ENCODE measurements around the gene CACNA1D. TPM values are rescaled to one million over a fixed set of nuclear protein-coding genes. Genes with fewer than 3 reads are reported as not detected.
A peak's percentile ranks its signal among the peaks of the same experiment; 100 is the strongest.

The CACNA1D gene
- total RNA-seq, 8 experiments from 2014 or later, result 1.2 to 15.3 (median 5.9) TPM

GRCh38 chr3:53592862-53593261, 98.5 kb downstream of the CACNA1D start:
- H3K4me1 ChIP-seq (replicated peaks in 1 of 2), result no peaks in the 10 kb centered on the region
- no peak overlapping the region for H3K4me3 ChIP-seq
- H3K27ac ChIP-seq, result no peak overlapping the region
- no peak for ATAC-seq (replicated peaks in 6 of 8)
- WGBS, 10 experiments, result 0 to 86% (median 59%) methylated on average over 1 to 5 of the region's 7 CpGs; no CpG with 5 or more reads in 2 of the 10 experiments
- in situ Hi-C loops (cut with MboI; ENCODE audit: low pct_unique_long_range_greater_than_20kb in 2 of 9, low sequenced_read_pairs in 9 of 9, unreplicated experiment in 9 of 9), result no loop called here

GRCh38 chr3:53593611-53594010, 99.2 kb downstream of the CACNA1D start:
- H3K4me3 ChIP-seq, result no peak overlapping the region
- no peak overlapping the region for H3K27ac ChIP-seq
- no peaks in the 10 kb centered on the region for H3K4me1 ChIP-seq (replicated peaks in 1 of 2)
- in situ Hi-C loops (cut with MboI; ENCODE audit: low pct_unique_long_range_greater_than_20kb in 2 of 9, low sequenced_read_pairs in 9 of 9, unreplicated experiment in 9 of 9), result no loop called here
- ATAC-seq (replicated peaks in 6 of 8), result no peak
- WGBS, 10 experiments, result 0 to 59% (median 21%) methylated on average over 1 to 4 of the region's 4 CpGs; no CpG with 5 or more reads in 2 of the 10 experiments

- Histone ChIP-seq H3K4me1 (replicated peaks in 1 of 2) (no peaks in the 10 kb centered on the region), H3K27ac (no peak overlapping the region), H3K4me3 (no peak overlapping the region)
- ATAC-seq (replicated peaks in 6 of 8), result no peak
- in situ Hi-C loops (cut with MboI; ENCODE audit: low pct_unique_long_range_greater_than_20kb in 2 of 9, low sequenced_read_pairs in 9 of 9, unreplicated experiment in 9 of 9), result no loop called here
- WGBS, 10 experiments, result 0 to 100% (median 60%) methylated on average over 1 to 3 of the region's 3 CpGs; no CpG with 5 or more reads in 1 of the 10 experiments
Observed at GRCh38 chr3:53594276-53594675, 99.9 kb downstream of the CACNA1D start.

- Histone ChIP-seq H3K27ac (no peak overlapping the region), H3K4me3 (no peak overlapping the region), H3K4me1 (replicated peaks in 1 of 2) (no peaks in the 10 kb centered on the region)
- 0 to 100% (median 52%) methylated on average over 1 to 3 of the region's 3 CpGs; no CpG with 5 or more reads in 4 of the 10 experiments for WGBS, 10 experiments
- ATAC-seq (replicated peaks in 6 of 8), result no peak
- in situ Hi-C loops (cut with MboI; ENCODE audit: low pct_unique_long_range_greater_than_20kb in 2 of 9, low sequenced_read_pairs in 9 of 9, unreplicated experiment in 9 of 9), result no loop called here
Observed at GRCh38 chr3:53595660-53596059, 101.2 kb downstream of the CACNA1D start.

- Histone ChIP-seq H3K27ac (no peak overlapping the region), H3K4me3 (no peak overlapping the region), H3K4me1 (replicated peaks in 1 of 2) (no peaks in the 10 kb centered on the region)
- ATAC-seq (replicated peaks in 6 of 8), result peak in 1 of 8 experiments; percentile 19
- in situ Hi-C loops (cut with MboI; ENCODE audit: low pct_unique_long_range_greater_than_20kb in 2 of 9, low sequenced_read_pairs in 9 of 9, unreplicated experiment in 9 of 9), result no loop called here
- WGBS, 10 experiments, result 60 to 100% (median 80%) methylated on average over 1 to 4 of the region's 4 CpGs; no CpG with 5 or more reads in 6 of the 10 experiments
Observed at GRCh38 chr3:53597136-53597915, 102.9 kb downstream of the CACNA1D start.

- no peak overlapping the region for H3K4me3 ChIP-seq
- no peaks in the 10 kb centered on the region for H3K4me1 ChIP-seq (replicated peaks in 1 of 2)
- WGBS, 10 experiments, result 8 to 100% (median 59%) methylated on average over 1 to 2 of the region's 2 CpGs; no CpG with 5 or more reads in 2 of the 10 experiments
- no peak for ATAC-seq (replicated peaks in 6 of 8)
- in situ Hi-C loops (cut with MboI; ENCODE audit: low pct_unique_long_range_greater_than_20kb in 2 of 9, low sequenced_read_pairs in 9 of 9, unreplicated experiment in 9 of 9), result no loop called here
- H3K27ac ChIP-seq, result no peak overlapping the region
Observed at GRCh38 chr3:53599771-53600170, 105.4 kb downstream of the CACNA1D start.

GRCh38 chr3:53602866-53603265, 108.5 kb downstream of the CACNA1D start:
- 43 to 96% (median 82%) methylated on average over 3 to 6 of the region's 6 CpGs; no CpG with 5 or more reads in 1 of the 10 experiments for WGBS, 10 experiments
- Histone ChIP-seq H3K4me1 (replicated peaks in 1 of 2) (no peaks in the 10 kb centered on the region), H3K27ac (no peak overlapping the region), H3K4me3 (no peak overlapping the region)
- ATAC-seq (replicated peaks in 6 of 8), result no peak
- in situ Hi-C loops (cut with MboI; ENCODE audit: low pct_unique_long_range_greater_than_20kb in 2 of 9, low sequenced_read_pairs in 9 of 9, unreplicated experiment in 9 of 9), result no loop called here

GRCh38 chr3:53604232-53604631, 109.8 kb downstream of the CACNA1D start:
- in situ Hi-C loops (cut with MboI; ENCODE audit: low pct_unique_long_range_greater_than_20kb in 2 of 9, low sequenced_read_pairs in 9 of 9, unreplicated experiment in 9 of 9), result no loop called here
- Histone ChIP-seq H3K27ac (no peak overlapping the region), H3K4me1 (replicated peaks in 1 of 2) (no peaks in the 10 kb centered on the region), H3K4me3 (no peak overlapping the region)
- ATAC-seq (replicated peaks in 6 of 8), result no peak

GRCh38 chr3:53606793-53607192, 112.4 kb downstream of the CACNA1D start:
- H3K27ac ChIP-seq, result no peak overlapping the region
- no peak for ATAC-seq (replicated peaks in 6 of 8)
- WGBS, 10 experiments, result 0 to 50% (median 23%) methylated on average over 1 of the region's 1 CpG; no CpG with 5 or more reads in 4 of the 10 experiments
- in situ Hi-C loops (cut with MboI; ENCODE audit: low pct_unique_long_range_greater_than_20kb in 2 of 9, low sequenced_read_pairs in 9 of 9, unreplicated experiment in 9 of 9), result no loop called here
- no peak overlapping the region for H3K4me3 ChIP-seq
- no peaks in the 10 kb centered on the region for H3K4me1 ChIP-seq (replicated peaks in 1 of 2)

- in situ Hi-C loops (cut with MboI; ENCODE audit: low pct_unique_long_range_greater_than_20kb in 2 of 9, low sequenced_read_pairs in 9 of 9, unreplicated experiment in 9 of 9), result no loop called here
- Histone ChIP-seq H3K4me3 (no peak overlapping the region), H3K4me1 (replicated peaks in 1 of 2) (no peaks in the 10 kb centered on the region), H3K27ac (no peak overlapping the region)
- 0 to 100% (median 39%) methylated on average over 1 to 5 of the region's 5 CpGs; no CpG with 5 or more reads in 1 of the 10 experiments for WGBS, 10 experiments
- no peak for ATAC-seq (replicated peaks in 6 of 8)
Observed at GRCh38 chr3:53612508-53612907, 118.1 kb downstream of the CACNA1D start.

GRCh38 chr3:53613125-53613524, 118.7 kb downstream of the CACNA1D start:
- Histone ChIP-seq H3K27ac (no peak overlapping the region), H3K4me1 (replicated peaks in 1 of 2) (no peaks in the 10 kb centered on the region), H3K4me3 (no peak overlapping the region)
- WGBS, 10 experiments, result 0 to 100% (median 80%) methylated on average over 1 to 3 of the region's 3 CpGs; no CpG with 5 or more reads in 2 of the 10 experiments
- no peak for ATAC-seq (replicated peaks in 6 of 8)
- in situ Hi-C loops (cut with MboI; ENCODE audit: low pct_unique_long_range_greater_than_20kb in 2 of 9, low sequenced_read_pairs in 9 of 9, unreplicated experiment in 9 of 9), result no loop called here

GRCh38 chr3:53614307-53614706, 119.9 kb downstream of the CACNA1D start:
- H3K27ac ChIP-seq, result no peak overlapping the region
- no peaks in the 10 kb centered on the region for H3K4me1 ChIP-seq (replicated peaks in 1 of 2)
- H3K4me3 ChIP-seq, result no peak overlapping the region
- in situ Hi-C loops (cut with MboI; ENCODE audit: low pct_unique_long_range_greater_than_20kb in 2 of 9, low sequenced_read_pairs in 9 of 9, unreplicated experiment in 9 of 9), result no loop called here
- 17 to 92% (median 58%) methylated on average over 1 to 5 of the region's 5 CpGs; no CpG with 5 or more reads in 3 of the 10 experiments for WGBS, 10 experiments
- ATAC-seq (replicated peaks in 6 of 8), result no peak

- in situ Hi-C loops (cut with MboI; ENCODE audit: low pct_unique_long_range_greater_than_20kb in 2 of 9, low sequenced_read_pairs in 9 of 9, unreplicated experiment in 9 of 9), result no loop called here
- Histone ChIP-seq H3K27ac (no peak overlapping the region), H3K4me3 (no peak overlapping the region), H3K4me1 (replicated peaks in 1 of 2) (no peaks in the 10 kb centered on the region)
- ATAC-seq (replicated peaks in 6 of 8), result no peak
- WGBS, 10 experiments, result 0 to 80% (median 63%) methylated on average over 1 to 4 of the region's 5 CpGs; no CpG with 5 or more reads in 3 of the 10 experiments
Observed at GRCh38 chr3:53616321-53616720, 121.9 kb downstream of the CACNA1D start.

All from motor neuron (in vitro differentiated cells).